ENCODE data around the gene PBX4. TPM values are rescaled to one million over a fixed set of nuclear protein-coding genes. Genes with fewer than 3 reads are reported as not detected.

PBX4 gene
- total RNA-seq, 1 donor from 2014 or later: 21.8 TPM

GRCh38 chr19:19514881-19515641 is 103.4 kb downstream of the PBX4 start, which contains the start of gene TSSK6:
Gene TSSK6 (minus strand): TSS chr19:19515548. CDS start chr19:19515427, 121 bp downstream.
- CTCF ChIA-PET: interaction anchor here (1.0 to 1.5 kb wide), 2 partner anchors 17 to 109 kb away, joined by 4 to 5 read pairs; partner anchors contain the start of gene GATAD2A
- intact Hi-C loops (cut with micrococcal nuclease): loop anchor here (5.0 kb wide), 2 partner anchors 217 to 1507 kb away; partner anchors contain the start of genes ZNF14 and ZNF430
- Mint-ChIP-seq H3K36me3 (ENCODE audit: low read depth) (peaks cover 17% of the 10 kb centered on the region), H3K27ac (peak within 1 kb of the TSS; percentile 93), H3K4me3 (peak within 1 kb of the TSS; percentile 95), H3K27me3 (no peaks in the 10 kb centered on the region), H3K4me1 (peaks cover 31% of the 10 kb centered on the region), H3K9me3 (no peaks in the 10 kb centered on the region)
- POLR2A ChIA-PET: interaction anchor here (0.6 to 2.1 kb wide), 21 partner anchors 10 to 1991 kb away, joined by 3 to 12 read pairs (median 4); partner anchors contain the start of genes ATP13A1, BORCS8, GATAD2A and NR2C2AP
- DNase-seq: no peak
- ATAC-seq (ENCODE audit: low read depth): no peak
- no peak for TF ChIP-seq CTCF (IDR thresholded peaks at IDR 0.05)

GRCh38 chr19:19514215-19514657 is 104.3 kb downstream of the PBX4 start:
- ChIA-PET CTCF (no interaction called here), POLR2A (interaction anchor here (0.5 to 1.2 kb wide), 3 partner anchors 129 to 1955 kb away, joined by 3 to 4 read pairs (median 3); no protein-coding TSS in a partner anchor)
- no peak for ATAC-seq (ENCODE audit: low read depth)

GRCh38 chr19:19513682-19514081 is 104.8 kb downstream of the PBX4 start:
- DNase-seq (no peak), ATAC-seq (ENCODE audit: low read depth) (no peak)
- Mint-ChIP-seq H3K4me3 (no peak overlapping the region), H3K9me3 (no peaks in the 10 kb centered on the region), H3K27ac (no peak overlapping the region), H3K27me3 (no peaks in the 10 kb centered on the region), H3K4me1 (peaks cover 24% of the 10 kb centered on the region), H3K36me3 (ENCODE audit: low read depth) (peaks cover 5% of the 10 kb centered on the region)
- POLR2A ChIA-PET: interaction anchor here (0.5 to 1.2 kb wide), 3 partner anchors 128 to 1955 kb away, joined by 3 to 4 read pairs (median 3); no protein-coding TSS in a partner anchor
- TF ChIP-seq CTCF (IDR thresholded peaks at IDR 0.05): no peak
- intact Hi-C loops (cut with micrococcal nuclease): no loop called here
- CTCF ChIA-PET: no interaction called here

More at GRCh38 chr19:19514215-19514657, 104.3 kb downstream of the PBX4 start:
- DNase-seq: no peak
- Mint-ChIP-seq H3K36me3 (ENCODE audit: low read depth) (peaks cover 8% of the 10 kb centered on the region), H3K27me3 (no peaks in the 10 kb centered on the region), H3K4me3 (peak overlapping the region; percentile 70), H3K9me3 (no peaks in the 10 kb centered on the region), H3K27ac (no peak overlapping the region), H3K4me1 (peaks cover 27% of the 10 kb centered on the region)
- no peak for TF ChIP-seq CTCF (IDR thresholded peaks at IDR 0.05)
- intact Hi-C loops (cut with micrococcal nuclease): no loop called here

Other genes starting within 250 kb of the PBX4 start
- gene GATAD2A, start 213.0 kb downstream of the PBX4 start, total RNA-seq: 116 and 126 TPM in 2 replicates
- 4.0 and 4.3 TPM in 2 replicates for gene TSSK6, start 103.1 kb downstream of the PBX4 start, total RNA-seq
- gene NDUFA13, start 102.5 kb downstream of the PBX4 start, total RNA-seq: 294 and 317 TPM in 2 replicates
- 7.8 and 9.1 TPM in 2 replicates for gene YJEFN3, start 89.8 kb downstream of the PBX4 start, total RNA-seq
- 0.27 and 0.29 TPM in 2 replicates for gene CILP2, start 80.4 kb downstream of the PBX4 start, total RNA-seq
- 29.0 and 33.7 TPM in 2 replicates for gene LPAR2, start 9.5 kb upstream of the PBX4 start, total RNA-seq
- 129 and 130 TPM in 2 replicates for gene GMIP, start 25.0 kb upstream of the PBX4 start, total RNA-seq
- 125 and 135 TPM in 2 replicates for gene ATP13A1, start 45.0 kb upstream of the PBX4 start, total RNA-seq
- 45.6 and 52.6 TPM in 2 replicates for gene ZNF101, start 50.2 kb upstream of the PBX4 start, total RNA-seq
- 11.8 and 13.4 TPM in 2 replicates for gene ZNF14, start 114.4 kb upstream of the PBX4 start, total RNA-seq
- gene ZNF506, start 203.1 kb upstream of the PBX4 start, total RNA-seq: 67.1 and 78.6 TPM in 2 replicates
- gene ZNF253, start 247.2 kb upstream of the PBX4 start, total RNA-seq: 24.7 and 26.3 TPM in 2 replicates